ENCODE measurements around the gene WNT3A. TPM values are rescaled to one million over a fixed set of nuclear protein-coding genes. Genes with fewer than 3 reads are reported as not detected.
A peak's percentile ranks its signal among the peaks of the same experiment; 100 is the strongest.

Gene WNT3A
- polyA plus RNA-seq, 1 donor, result not detected

- no peak overlapping the region for H3K4me3 ChIP-seq (ENCODE audit: low read length)
Observed at GRCh38 chr1:228098323-228098931, 91.6 kb downstream of the WNT3A start.

GRCh38 chr1:228099331-228099732, 92.5 kb downstream of the WNT3A start:
- DNase-seq, result no peak
- peaks cover 13% of the 10 kb centered on the region for H3K4me1 ChIP-seq (ENCODE audit: control insufficient read depth, insufficient read depth, low read length)
- H3K27me3 ChIP-seq (ENCODE audit: control insufficient read depth, insufficient read depth, low read length), result no peaks in the 10 kb centered on the region
- WGBS (ENCODE audit: insufficient coverage, low lambda C conversion rate), result no CpG with 5 or more reads among the region's 4 CpGs
- no peak overlapping the region for H3K4me3 ChIP-seq (ENCODE audit: low read length)
- H3K9me3 ChIP-seq (ENCODE audit: control insufficient read depth, low read depth, low read length), result peaks cover 8% of the 10 kb centered on the region
- peaks cover 64% of the 10 kb centered on the region for H3K36me3 ChIP-seq (ENCODE audit: control insufficient read depth, insufficient read depth, low read length)
- no peak overlapping the region for H3K27ac ChIP-seq (ENCODE audit: low read length)

More at GRCh38 chr1:228098323-228098931, 91.6 kb downstream of the WNT3A start:
- peaks cover 6% of the 10 kb centered on the region for H3K4me1 ChIP-seq (ENCODE audit: control insufficient read depth, insufficient read depth, low read length)
- no peak for DNase-seq
- H3K27me3 ChIP-seq (ENCODE audit: control insufficient read depth, insufficient read depth, low read length), result no peaks in the 10 kb centered on the region
- no peak overlapping the region for H3K27ac ChIP-seq (ENCODE audit: low read length)
- H3K36me3 ChIP-seq (ENCODE audit: control insufficient read depth, insufficient read depth, low read length), result peaks cover 67% of the 10 kb centered on the region
- 86% methylated on average over 1 of the region's 28 CpGs for WGBS (ENCODE audit: insufficient coverage, low lambda C conversion rate)
- H3K9me3 ChIP-seq (ENCODE audit: control insufficient read depth, low read depth, low read length), result peaks cover 14% of the 10 kb centered on the region

- Histone ChIP-seq H3K27ac (ENCODE audit: low read length) (no peak overlapping the region), H3K27me3 (ENCODE audit: control insufficient read depth, insufficient read depth, low read length) (no peaks in the 10 kb centered on the region), H3K4me1 (ENCODE audit: control insufficient read depth, insufficient read depth, low read length) (peaks cover 13% of the 10 kb centered on the region), H3K36me3 (ENCODE audit: control insufficient read depth, insufficient read depth, low read length) (peaks cover 60% of the 10 kb centered on the region), H3K9me3 (ENCODE audit: control insufficient read depth, low read depth, low read length) (no peaks in the 10 kb centered on the region), H3K4me3 (ENCODE audit: low read length) (no peak overlapping the region)
- no CpG with 5 or more reads among the region's 12 CpGs for WGBS (ENCODE audit: insufficient coverage, low lambda C conversion rate)
- no peak for DNase-seq
Observed at GRCh38 chr1:228100822-228101613, 94.2 kb downstream of the WNT3A start.

- DNase-seq, result no peak
- H3K36me3 ChIP-seq (ENCODE audit: control insufficient read depth, insufficient read depth, low read length), result peaks cover 60% of the 10 kb centered on the region
- no peaks in the 10 kb centered on the region for H3K27me3 ChIP-seq (ENCODE audit: control insufficient read depth, insufficient read depth, low read length)
- H3K9me3 ChIP-seq (ENCODE audit: control insufficient read depth, low read depth, low read length), result no peaks in the 10 kb centered on the region
- peaks cover 13% of the 10 kb centered on the region for H3K4me1 ChIP-seq (ENCODE audit: control insufficient read depth, insufficient read depth, low read length)
- WGBS (ENCODE audit: insufficient coverage, low lambda C conversion rate), result no CpG with 5 or more reads among the region's 15 CpGs
- H3K27ac ChIP-seq (ENCODE audit: low read length), result no peak overlapping the region
- H3K4me3 ChIP-seq (ENCODE audit: low read length), result peak overlapping the region; percentile 94
Observed at GRCh38 chr1:228101614-228101993, 94.8 kb downstream of the WNT3A start.

- no peaks in the 10 kb centered on the region for H3K9me3 ChIP-seq (ENCODE audit: control insufficient read depth, low read depth, low read length)
- peaks cover 57% of the 10 kb centered on the region for H3K36me3 ChIP-seq (ENCODE audit: control insufficient read depth, insufficient read depth, low read length)
- H3K4me3 ChIP-seq (ENCODE audit: low read length), result peak overlapping the region; percentile 94
- no peak overlapping the region for H3K27ac ChIP-seq (ENCODE audit: low read length)
- peak in 1 of 2 donors; percentile 68 for DNase-seq
- no CpG with 5 or more reads among the region's 73 CpGs for WGBS (ENCODE audit: insufficient coverage, low lambda C conversion rate)
- peaks cover 13% of the 10 kb centered on the region for H3K4me1 ChIP-seq (ENCODE audit: control insufficient read depth, insufficient read depth, low read length)
- H3K27me3 ChIP-seq (ENCODE audit: control insufficient read depth, insufficient read depth, low read length), result no peaks in the 10 kb centered on the region
Observed at GRCh38 chr1:228101994-228102790, 95.4 kb downstream of the WNT3A start.

- H3K27me3 ChIP-seq (ENCODE audit: control insufficient read depth, insufficient read depth, low read length), result no peaks in the 10 kb centered on the region
- peaks cover 55% of the 10 kb centered on the region for H3K36me3 ChIP-seq (ENCODE audit: control insufficient read depth, insufficient read depth, low read length)
- no CpG with 5 or more reads among the region's 104 CpGs for WGBS (ENCODE audit: insufficient coverage, low lambda C conversion rate)
- peaks cover 14% of the 10 kb centered on the region for H3K4me1 ChIP-seq (ENCODE audit: control insufficient read depth, insufficient read depth, low read length)
- peak within 1 kb of the TSS; percentile 94 for H3K4me3 ChIP-seq (ENCODE audit: low read length)
- no peaks in the 10 kb centered on the region for H3K9me3 ChIP-seq (ENCODE audit: control insufficient read depth, low read depth, low read length)
- DNase-seq, result peak; percentile 93 to 94
- H3K27ac ChIP-seq (ENCODE audit: low read length), result peak within 1 kb of the TSS; percentile 96
Observed at GRCh38 chr1:228102791-228103620, 96.2 kb downstream of the WNT3A start, which contains the start of gene C1orf35. C1orf35 (minus strand) TSS chr1:228103325; CDS start chr1:228103227, 98 bp downstream.

- DNase-seq, result no peak
Observed at GRCh38 chr1:228104526-228105269, 97.9 kb downstream of the WNT3A start.

GRCh38 chr1:228105270-228105995, 98.6 kb downstream of the WNT3A start:
- Histone ChIP-seq H3K27me3 (ENCODE audit: control insufficient read depth, insufficient read depth, low read length) (no peaks in the 10 kb centered on the region), H3K9me3 (ENCODE audit: control insufficient read depth, low read depth, low read length) (peaks cover 4% of the 10 kb centered on the region), H3K27ac (ENCODE audit: low read length) (no peak overlapping the region), H3K36me3 (ENCODE audit: control insufficient read depth, insufficient read depth, low read length) (peaks cover 31% of the 10 kb centered on the region), H3K4me3 (ENCODE audit: low read length) (no peak overlapping the region), H3K4me1 (ENCODE audit: control insufficient read depth, insufficient read depth, low read length) (peaks cover 24% of the 10 kb centered on the region)
- no CpG with 5 or more reads among the region's 9 CpGs for WGBS (ENCODE audit: insufficient coverage, low lambda C conversion rate)
- DNase-seq, result no peak

More at GRCh38 chr1:228104526-228105269, 97.9 kb downstream of the WNT3A start:
- H3K4me1 ChIP-seq (ENCODE audit: control insufficient read depth, insufficient read depth, low read length), result peaks cover 19% of the 10 kb centered on the region
- H3K36me3 ChIP-seq (ENCODE audit: control insufficient read depth, insufficient read depth, low read length), result peaks cover 38% of the 10 kb centered on the region
- no peak overlapping the region for H3K27ac ChIP-seq (ENCODE audit: low read length)
- no peak overlapping the region for H3K4me3 ChIP-seq (ENCODE audit: low read length)
- peaks cover 4% of the 10 kb centered on the region for H3K9me3 ChIP-seq (ENCODE audit: control insufficient read depth, low read depth, low read length)
- H3K27me3 ChIP-seq (ENCODE audit: control insufficient read depth, insufficient read depth, low read length), result no peaks in the 10 kb centered on the region
- WGBS (ENCODE audit: insufficient coverage, low lambda C conversion rate), result no CpG with 5 or more reads among the region's 7 CpGs

All from large intestine (tissue), 3 donors.